Esophagus muscularis mucosa (tissue), 4 donors: ENCODE results near the gene PFDN4. TPM values are rescaled to one million over a fixed set of nuclear protein-coding genes. Genes with fewer than 3 reads are reported as not detected.

Source experiments
- DNase-seq: peaks from one replicate; pipeline ENCODE4 v3.0.0-alpha.2; 2017; ENCODE audit errors: extremely low spot score
- H3K27ac ChIP-seq, 4 donors: fragments of 200-600 bp; sonication (generic); replicated peaks in 1 of 4; 1 replicate in 3 of 4; 2 replicates in 1 of 4; pipeline ENCODE4 v1.5.1; 2016 to 2019; ENCODE audit warnings: mild to moderate bottlenecking in 1 of 4
- H3K27me3 ChIP-seq, 4 donors: fragments of 200-600 bp; sonication (generic); one replicate each; pipeline versions ENCODE4 v1.5.1 to v1.6.0; 2016 to 2019
- H3K36me3 ChIP-seq, 4 donors: fragments of 200-600 bp; sonication (generic); one replicate each; pipeline ENCODE4 v1.5.1; 2016 to 2019
- H3K4me1 ChIP-seq, 4 donors: fragments of 200-600 bp; sonication (generic); one replicate each; pipeline ENCODE4 v1.5.1; 2016 to 2019
- H3K4me3 ChIP-seq, 4 donors: fragments of 200-600 bp; sonication (generic); 1 replicate in 2 of 4; 2 replicates in 2 of 4; pipeline ENCODE4 v1.5.1; 2016 to 2019; ENCODE audit warnings: mild to moderate bottlenecking in 4 of 4, moderate library complexity in 1 of 4
- H3K9me3 ChIP-seq, 4 donors: fragments of 200-600 bp; sonication (generic); 1 replicate in 3 of 4; 2 replicates in 1 of 4; pipeline ENCODE4 v1.5.1; 2016 to 2019
- EP300 ChIP-seq: sonication (generic); formaldehyde crosslinking; IDR thresholded peaks from one replicate; pipeline ENCODE4 v1.6.1; 2017; ENCODE audit warnings: antibody characterized with exemption
- POLR2A ChIP-seq: fragments of 450-650 bp; IDR thresholded peaks from one replicate; pipeline ENCODE4 v1.6.1; 2017; ENCODE audit warnings: antibody characterized with exemption, moderate library complexity, mild to moderate bottlenecking, low read depth
- POLR2AphosphoS5 ChIP-seq, 2 donors: sonication (generic); formaldehyde crosslinking; IDR thresholded peaks; one replicate each; pipeline ENCODE4 v1.6.1; 2017; ENCODE audit warnings: antibody characterized with exemption in 2 of 2
- WGBS: methylation state at CpG from one replicate; pipeline ENCODE4 v1.1.5; 2018; 5-methylcytosine and 5-hydroxymethylcytosine counted together
- intact Hi-C: fragments of 100-400 bp; cut with DNase I; formaldehyde crosslinking; loops from one replicate; pipeline ENCODE4 v1.15.1; 2023
- total RNA-seq, 4 donors: library from RNA; depleted of rRNA; stranded (reverse); fragments of >200 nt; gene quantifications; one replicate each; pipeline versions ENCODE4 v1.1.0 to v1.2.1, GENCODE V29; 2016
- TF ChIP-seq, protein P1 (sequence below), 3 experiments: fragments of 200-600 bp in 2 of 3; fragments of 450-650 bp in 1 of 3; sonication (generic) in 2 of 3; IDR thresholded peaks; one replicate each; pipeline ENCODE4 v1.5.1; 2017 to 2019; ENCODE audit warnings: antibody characterized with exemption in 3 of 3, mild to moderate bottlenecking in 2 of 3, moderate library complexity in 1 of 3

The PFDN4 gene
- total RNA-seq, 4 donors from 2014 or later: 43.2 to 96.8 (median 58.7) TPM

DNA sequence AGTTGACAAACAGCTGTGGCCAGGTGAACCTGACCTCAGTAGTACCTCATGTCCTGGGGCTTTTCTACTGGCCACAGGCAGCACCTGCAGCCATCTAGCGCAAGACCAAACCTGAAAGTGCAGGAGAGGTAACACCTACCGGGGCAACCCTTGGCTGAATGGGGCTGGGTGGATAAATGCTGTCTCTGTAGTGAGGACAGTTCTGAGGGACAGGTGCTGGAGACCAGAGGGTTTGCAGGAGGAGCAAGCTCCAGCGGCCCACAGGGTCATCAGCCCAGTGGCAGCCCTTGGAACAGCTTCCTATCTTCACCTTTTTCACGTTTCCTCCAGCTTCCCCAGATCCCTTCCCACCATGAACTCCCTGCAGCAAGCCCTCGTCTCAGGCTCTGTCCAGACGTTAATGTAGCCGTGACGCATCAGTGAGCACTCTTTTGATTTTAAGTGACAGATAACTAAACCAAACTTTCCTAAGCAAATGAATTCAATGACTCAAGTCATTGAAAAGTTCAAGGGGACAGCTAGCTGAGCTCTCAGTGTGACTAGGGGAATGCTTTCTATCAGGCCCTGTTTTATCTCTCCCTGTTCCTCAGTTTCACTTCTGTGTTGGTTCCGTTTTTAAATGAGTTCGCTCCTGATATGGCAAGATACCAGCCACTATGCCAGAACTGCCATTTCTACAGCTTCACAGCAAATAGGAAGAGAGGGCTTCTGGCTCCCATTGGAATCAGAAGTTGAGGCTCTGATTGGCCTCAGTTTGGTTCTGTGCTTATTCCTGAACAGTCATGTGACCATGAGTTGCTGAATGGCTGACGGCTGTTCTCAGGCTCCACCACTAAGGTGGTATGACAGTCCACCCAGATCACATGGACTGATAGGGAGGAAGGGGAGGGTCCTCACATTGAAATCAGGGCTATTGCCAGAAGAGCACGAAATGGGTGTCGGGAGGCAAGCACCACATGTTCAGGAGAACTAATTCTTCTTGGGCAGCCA, 12.1 kb upstream of the PFDN4 start:
- Histone ChIP-seq H3K36me3 (no peaks in the 10 kb centered on the region), H3K4me1 (no peaks in the 10 kb centered on the region), H3K4me3 (no peak overlapping the region), H3K27me3 (peaks cover 0 to 12% (median 0%) of the 10 kb centered on the region in 4 donors), H3K9me3 (no peaks in the 10 kb centered on the region), H3K27ac (no peak overlapping the region)
- peak; percentile 55 for DNase-seq
- intact Hi-C loops: no loop called here
- TF ChIP-seq POLR2A: no peak
- no peak for TF ChIP-seq POLR2AphosphoS5 (IDR thresholded peaks at IDR 0.05)
- TF ChIP-seq, protein P1, sequence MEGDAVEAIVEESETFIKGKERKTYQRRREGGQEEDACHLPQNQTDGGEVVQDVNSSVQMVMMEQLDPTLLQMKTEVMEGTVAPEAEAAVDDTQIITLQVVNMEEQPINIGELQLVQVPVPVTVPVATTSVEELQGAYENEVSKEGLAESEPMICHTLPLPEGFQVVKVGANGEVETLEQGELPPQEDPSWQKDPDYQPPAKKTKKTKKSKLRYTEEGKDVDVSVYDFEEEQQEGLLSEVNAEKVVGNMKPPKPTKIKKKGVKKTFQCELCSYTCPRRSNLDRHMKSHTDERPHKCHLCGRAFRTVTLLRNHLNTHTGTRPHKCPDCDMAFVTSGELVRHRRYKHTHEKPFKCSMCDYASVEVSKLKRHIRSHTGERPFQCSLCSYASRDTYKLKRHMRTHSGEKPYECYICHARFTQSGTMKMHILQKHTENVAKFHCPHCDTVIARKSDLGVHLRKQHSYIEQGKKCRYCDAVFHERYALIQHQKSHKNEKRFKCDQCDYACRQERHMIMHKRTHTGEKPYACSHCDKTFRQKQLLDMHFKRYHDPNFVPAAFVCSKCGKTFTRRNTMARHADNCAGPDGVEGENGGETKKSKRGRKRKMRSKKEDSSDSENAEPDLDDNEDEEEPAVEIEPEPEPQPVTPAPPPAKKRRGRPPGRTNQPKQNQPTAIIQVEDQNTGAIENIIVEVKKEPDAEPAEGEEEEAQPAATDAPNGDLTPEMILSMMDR (IDR thresholded peaks at IDR 0.05): no peak
- TF ChIP-seq EP300: no peak
- 79% methylated on average over 13 of the region's 13 CpGs for WGBS

DNA sequence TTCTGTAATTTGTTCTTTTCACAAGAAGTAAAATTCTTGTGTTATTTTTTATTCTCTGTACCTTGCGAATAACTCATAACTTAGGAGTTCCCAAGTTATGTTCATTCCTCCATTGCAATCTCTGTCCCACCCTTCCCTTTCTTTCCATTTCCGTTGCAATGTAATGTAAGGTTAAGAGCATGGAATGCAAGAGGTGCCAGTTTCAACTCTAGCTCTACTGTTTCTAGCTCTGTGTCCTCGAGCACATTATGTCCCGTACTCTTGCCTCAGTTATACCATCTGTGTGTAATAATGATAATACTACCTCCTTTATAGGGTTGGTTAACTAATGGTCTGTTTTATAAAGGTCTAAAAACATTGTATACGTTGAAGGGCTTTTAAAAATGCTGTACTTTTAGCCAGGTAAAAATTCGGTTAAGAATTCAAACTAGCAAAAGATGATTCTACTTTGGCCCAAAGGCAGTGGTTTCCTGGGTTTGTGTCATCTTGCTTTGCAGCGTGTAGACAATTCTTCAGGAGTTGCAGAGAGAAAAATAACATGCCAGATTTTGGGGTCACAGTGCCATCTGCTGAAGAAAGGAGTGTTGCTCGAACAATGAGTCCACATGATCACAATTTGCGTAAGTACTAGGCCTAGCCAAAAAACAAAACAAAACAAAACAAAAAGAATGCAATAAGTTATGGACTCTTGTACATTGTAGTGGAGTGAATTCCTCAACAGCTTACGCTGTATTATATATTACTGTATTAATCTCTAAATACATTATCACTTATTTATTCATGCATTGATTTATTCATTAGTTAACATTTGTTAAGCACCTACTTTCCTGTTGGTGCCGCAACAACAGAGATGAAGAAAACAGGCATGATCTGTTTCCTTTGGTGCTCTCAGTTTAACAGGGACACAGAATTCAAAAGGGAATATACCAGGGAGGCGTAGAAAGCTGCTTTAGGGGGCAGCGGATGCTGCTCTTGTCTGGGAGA, 10.0 kb upstream of the PFDN4 start:
- WGBS: 79% methylated on average over 13 of the region's 13 CpGs
- intact Hi-C loops: loop anchor here (2.0 kb wide), 1 partner anchor 99 kb away; no protein-coding TSS in a partner anchor
- no peak for TF ChIP-seq EP300
- no peak for TF ChIP-seq POLR2AphosphoS5 (IDR thresholded peaks at IDR 0.05)
- Histone ChIP-seq H3K9me3 (no peaks in the 10 kb centered on the region), H3K36me3 (no peaks in the 10 kb centered on the region), H3K27ac (no peak overlapping the region), H3K4me3 (no peak overlapping the region), H3K4me1 (no peaks in the 10 kb centered on the region), H3K27me3 (peaks cover 0 to 9% (median 0%) of the 10 kb centered on the region in 4 donors)
- DNase-seq: peak; percentile 70

- intact Hi-C loops: loop anchor here (2.0 kb wide), 1 partner anchor 100 kb away; no protein-coding TSS in a partner anchor
- Histone ChIP-seq H3K4me3 (no peak overlapping the region), H3K27me3 (peaks cover 0 to 4% (median 0%) of the 10 kb centered on the region in 4 donors), H3K9me3 (no peaks in the 10 kb centered on the region), H3K36me3 (no peaks in the 10 kb centered on the region), H3K4me1 (no peaks in the 10 kb centered on the region), H3K27ac (no peak overlapping the region)
- DNase-seq: peak; percentile 47
- TF ChIP-seq POLR2A: no peak
- TF ChIP-seq, protein P1 (IDR thresholded peaks at IDR 0.05): no peak
- TF ChIP-seq EP300: no peak
- TF ChIP-seq POLR2AphosphoS5 (IDR thresholded peaks at IDR 0.05): no peak
- WGBS: 79% methylated on average over 6 of the region's 6 CpGs
Measured at GRCh38 chr20:54199283-54199682, 8.6 kb upstream of the PFDN4 start.

GRCh38 chr20:54199721-54200176, 8.1 kb upstream of the PFDN4 start:
- no peak overlapping the region for H3K4me3 ChIP-seq
- no peak overlapping the region for H3K27ac ChIP-seq
- DNase-seq: peak; percentile 94
- no peaks in the 10 kb centered on the region for H3K36me3 ChIP-seq
- peaks cover 0 to 4% (median 0%) of the 10 kb centered on the region in 4 donors for H3K27me3 ChIP-seq
- no peaks in the 10 kb centered on the region for H3K9me3 ChIP-seq
- intact Hi-C loops: loop anchor here (2.0 kb wide), 1 partner anchor 101 kb away; no protein-coding TSS in a partner anchor
- no peaks in the 10 kb centered on the region for H3K4me1 ChIP-seq
- TF ChIP-seq, protein P1 (IDR thresholded peaks at IDR 0.05): peak; percentile 74 to 94 (median 74)
- no peak for TF ChIP-seq POLR2AphosphoS5 (IDR thresholded peaks at IDR 0.05)
- 21% methylated on average over 7 of the region's 7 CpGs for WGBS
